GM12873 (cell line): ENCODE measurements around the gene RPL28.

Experiments
- CTCF ChIP-seq: IDR thresholded peaks from 2 replicates; pipeline ENCODE4 v1.5.1; 2012; ENCODE audit warnings: low read depth, mild to moderate bottlenecking, moderate library complexity, low read length, control low read depth; ENCODE audit not compliant: insufficient read depth; ENCODE audit errors: missing control alignments

Gene RPL28

GRCh38 chr19:55424518-55424917 lies 38.8 kb downstream of the RPL28 start:
- no peak for TF ChIP-seq CTCF

GRCh38 chr19:55426042-55426441 lies 40.3 kb downstream of the RPL28 start:
- TF ChIP-seq CTCF: no peak

GRCh38 chr19:55431183-55431582 lies 45.5 kb downstream of the RPL28 start:
- TF ChIP-seq CTCF: no peak

GRCh38 chr19:55432241-55432959 lies 46.7 kb downstream of the RPL28 start:
- TF ChIP-seq CTCF: no peak

GRCh38 chr19:55433292-55433691 lies 47.6 kb downstream of the RPL28 start:
- no peak for TF ChIP-seq CTCF

- no peak for TF ChIP-seq CTCF
These were observed 48.7 kb downstream of the RPL28 start for GRCh38 chr19:55434356-55434919.

GRCh38 chr19:55435020-55435419 lies 49.3 kb downstream of the RPL28 start:
- TF ChIP-seq CTCF: no peak
